Stimulated activated naive CD8-positive, alpha-beta T cell treated with anti-CD3 and anti-CD28 coated beads, Interleukin-15, amount 100 ng/mL, for 72 hours (primary cell): ENCODE data around the gene SH3PXD2B.
"Not testable (repeated sequence)": the region's sequence is repeated elsewhere in the genome, so short reads cannot be mapped to it uniquely, and the experiment has no call there.

ENCODE experiments used
- ATAC-seq: fragments of 150-1000 bp; cut with Tn5 transposase; 2 replicates; pipeline ENCODE4 v1.10.0; 2021; ENCODE audit warnings: mild to moderate bottlenecking, moderate library complexity
- DNase-seq, 2 donors: peaks; one replicate each; pipeline ENCODE4 v3.0.0; 2021 to 2022
- H3K27ac Mint-ChIP-seq, 2 donors: one replicate each; pipeline ENCODE4 v1.8.0; 2022; ENCODE audit warnings: mild to moderate bottlenecking in 2 of 2, mixed read lengths in 2 of 2, moderate library complexity in 2 of 2
- H3K27me3 Mint-ChIP-seq: one replicate; pipeline ENCODE4 v1.8.0; 2022; ENCODE audit warnings: mixed read lengths
- H3K4me1 Mint-ChIP-seq: one replicate; pipeline ENCODE4 v1.8.0; 2022; ENCODE audit warnings: mild to moderate bottlenecking, mixed read lengths
- H3K4me3 Mint-ChIP-seq, 2 donors: one replicate each; pipeline ENCODE4 v1.8.0; 2022; ENCODE audit warnings: mild to moderate bottlenecking in 2 of 2, mixed read lengths in 2 of 2, moderate library complexity in 1 of 2
- H3K9me3 Mint-ChIP-seq, 2 donors: one replicate each; pipeline ENCODE4 v1.8.0; 2022; ENCODE audit warnings: mixed read lengths in 2 of 2

Gene SH3PXD2B

DNA sequence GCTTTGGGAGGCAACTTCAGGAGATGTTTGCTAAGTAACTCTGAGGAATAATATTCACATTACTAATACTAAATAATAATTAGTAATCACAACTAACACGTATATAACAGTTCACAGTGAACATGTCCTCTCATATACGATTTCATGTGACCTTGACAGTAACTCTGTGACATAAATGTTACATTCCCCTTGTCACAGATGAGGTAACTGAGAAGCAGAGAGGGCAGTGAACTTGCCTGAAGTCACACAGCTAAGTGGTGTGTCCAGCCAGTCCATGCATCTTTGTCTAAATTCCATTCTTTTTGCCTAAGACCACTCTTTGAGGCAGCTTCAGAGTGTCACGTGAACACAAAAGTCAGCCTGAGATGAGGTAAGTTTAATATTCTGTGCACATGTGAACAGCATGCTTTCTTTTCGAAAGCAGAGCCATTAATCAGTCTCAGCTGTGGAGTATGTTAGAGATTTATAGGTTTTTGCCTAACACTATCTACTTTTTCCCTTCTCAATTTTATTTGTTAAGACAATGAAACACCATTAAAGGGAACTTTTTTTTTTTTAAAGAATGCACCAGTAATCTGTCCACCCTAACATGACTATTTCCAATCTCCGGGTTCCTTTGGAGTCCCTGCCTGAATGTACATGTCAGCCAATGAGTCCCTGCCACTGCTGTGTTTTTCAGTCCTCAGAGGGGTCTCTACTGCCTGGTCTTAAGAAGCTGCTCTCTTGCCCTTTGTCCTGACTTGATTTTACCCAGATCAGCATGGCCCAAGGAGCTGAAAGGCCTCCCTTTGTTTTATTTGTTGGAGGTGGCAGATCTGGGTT is 43.5 kb downstream of the SH3PXD2B start:
- Mint-ChIP-seq H3K4me1 (peaks cover 39% of the 10 kb centered on the region), H3K9me3 (no peaks in the 10 kb centered on the region), H3K27me3 (peaks cover 7% of the 10 kb centered on the region), H3K27ac (no peak overlapping the region), H3K4me3 (no peak overlapping the region)
- ATAC-seq (no peak), DNase-seq (no peak)

DNA sequence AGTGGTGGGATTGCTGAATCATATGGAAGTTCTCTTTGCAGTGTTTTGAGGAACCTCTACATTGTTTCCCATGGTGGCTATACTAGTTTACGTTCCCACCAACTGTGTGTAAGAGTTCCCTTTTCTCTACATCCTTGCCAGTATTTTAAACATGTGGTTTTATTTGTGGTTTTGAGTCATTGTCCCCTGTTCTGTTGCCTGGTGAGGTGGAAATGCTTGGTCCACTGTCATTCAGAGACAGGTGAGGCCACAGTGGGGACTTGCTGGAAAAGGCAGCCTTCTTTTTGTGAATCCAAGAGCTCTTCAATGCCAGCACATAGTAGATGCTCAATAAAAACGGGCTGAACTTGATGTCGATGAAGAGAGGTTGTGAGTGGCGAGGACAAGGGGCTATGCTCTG is 44.2 kb downstream of the SH3PXD2B start:
- Mint-ChIP-seq H3K4me3 (no peak overlapping the region), H3K4me1 (peaks cover 39% of the 10 kb centered on the region), H3K27me3 (peaks cover 4% of the 10 kb centered on the region), H3K9me3 (no peaks in the 10 kb centered on the region), H3K27ac (no peak overlapping the region)
- ATAC-seq (peak; percentile 73), DNase-seq (peak; percentile 10 to 54)

DNA sequence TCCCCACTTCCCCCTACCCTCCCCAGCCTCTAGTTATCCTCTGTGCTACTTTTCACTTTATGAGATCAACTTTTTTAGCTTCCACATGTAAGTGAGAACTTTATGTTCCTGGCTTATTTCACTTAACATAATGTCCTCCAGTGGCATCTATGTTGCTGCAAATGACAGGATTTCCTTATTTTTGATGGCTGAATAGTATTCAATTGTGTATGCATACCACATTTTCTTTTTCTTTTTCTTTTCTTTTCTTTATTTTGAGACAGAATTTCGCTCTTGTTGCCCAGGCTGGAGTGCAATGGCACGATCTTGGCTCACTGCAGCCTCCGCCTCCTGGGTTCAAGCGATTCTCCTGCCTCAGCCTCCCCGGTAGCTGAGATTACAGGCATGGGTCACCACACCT is 44.8 kb downstream of the SH3PXD2B start:
- not testable (repeated sequence) for H3K27me3 Mint-ChIP-seq, DNase-seq, H3K4me3 Mint-ChIP-seq, H3K9me3 Mint-ChIP-seq, ATAC-seq, H3K27ac Mint-ChIP-seq
- H3K4me1 Mint-ChIP-seq, result peaks cover 39% of the 10 kb centered on the region

GRCh38 chr5:172407822-172408221 is 46.5 kb downstream of the SH3PXD2B start:
- no peak overlapping the region for H3K4me3 Mint-ChIP-seq
- DNase-seq (no peak), ATAC-seq (no peak)
- no peaks in the 10 kb centered on the region for H3K9me3 Mint-ChIP-seq
- H3K27ac Mint-ChIP-seq, result no peak overlapping the region
- H3K4me1 Mint-ChIP-seq, result peaks cover 31% of the 10 kb centered on the region
- no peaks in the 10 kb centered on the region for H3K27me3 Mint-ChIP-seq

- H3K4me1 Mint-ChIP-seq, result peaks cover 26% of the 10 kb centered on the region
- H3K9me3 Mint-ChIP-seq, result no peaks in the 10 kb centered on the region
- DNase-seq (no peak), ATAC-seq (no peak)
- H3K27ac Mint-ChIP-seq, result no peak overlapping the region
- no peak overlapping the region for H3K4me3 Mint-ChIP-seq
- H3K27me3 Mint-ChIP-seq, result no peaks in the 10 kb centered on the region
These were observed 47.1 kb downstream of the SH3PXD2B start for GRCh38 chr5:172407241-172407691.

- ATAC-seq (no peak), DNase-seq (no peak)
- Mint-ChIP-seq H3K4me3 (no peak overlapping the region), H3K9me3 (no peaks in the 10 kb centered on the region), H3K4me1 (peaks cover 9% of the 10 kb centered on the region), H3K27ac (no peak overlapping the region), H3K27me3 (no peaks in the 10 kb centered on the region)
These were observed 48.9 kb downstream of the SH3PXD2B start for GRCh38 chr5:172405226-172406107.

- Mint-ChIP-seq H3K27ac (no peak overlapping the region), H3K4me1 (peaks cover 2% of the 10 kb centered on the region), H3K27me3 (peaks cover 3% of the 10 kb centered on the region), H3K4me3 (no peak overlapping the region), H3K9me3 (no peaks in the 10 kb centered on the region)
- DNase-seq (no peak), ATAC-seq (no peak)
These were observed 49.6 kb downstream of the SH3PXD2B start for GRCh38 chr5:172404746-172405145.

- ATAC-seq (no peak), DNase-seq (no peak)
- Mint-ChIP-seq H3K27ac (no peak overlapping the region), H3K27me3 (peaks cover 8% of the 10 kb centered on the region), H3K9me3 (no peaks in the 10 kb centered on the region), H3K4me3 (no peak overlapping the region), H3K4me1 (no peaks in the 10 kb centered on the region)
These were observed 50.5 kb downstream of the SH3PXD2B start for GRCh38 chr5:172403817-172404216.

DNA sequence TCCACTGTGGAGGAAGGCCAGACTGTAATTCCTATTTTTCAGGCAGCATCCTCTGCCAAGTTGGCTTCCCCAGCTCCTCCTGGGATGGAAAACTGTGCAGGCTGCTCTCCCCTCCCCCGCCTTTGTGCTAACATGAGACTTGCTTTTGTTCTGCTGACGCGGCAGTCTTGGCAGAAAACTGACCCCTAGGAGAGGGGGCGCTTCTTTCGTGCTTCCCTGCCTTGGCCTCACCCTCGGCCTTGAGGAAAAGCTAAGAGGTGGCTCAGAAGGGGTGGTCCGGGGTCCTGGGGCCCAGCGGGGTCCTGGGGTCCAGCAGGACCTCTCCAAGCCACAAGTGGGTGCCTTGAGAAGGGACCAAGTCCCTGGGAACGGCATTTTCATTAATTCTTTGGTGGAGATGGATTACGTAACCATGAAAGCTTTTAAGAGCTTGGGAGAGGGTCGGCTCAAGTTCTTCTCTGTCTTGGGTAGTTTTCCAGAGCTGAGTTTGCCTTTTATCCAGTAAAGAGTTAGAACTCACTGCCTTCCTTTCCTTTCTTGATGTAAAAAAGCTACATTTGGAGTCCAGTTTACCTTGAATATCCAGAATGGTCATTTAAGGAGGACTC is 51.0 kb downstream of the SH3PXD2B start:
- no peak overlapping the region for H3K4me3 Mint-ChIP-seq
- peaks cover 8% of the 10 kb centered on the region for H3K27me3 Mint-ChIP-seq
- peak overlapping the region in 1 of 2 donors; percentile 34 for H3K27ac Mint-ChIP-seq
- no peaks in the 10 kb centered on the region for H3K9me3 Mint-ChIP-seq
- H3K4me1 Mint-ChIP-seq, result no peaks in the 10 kb centered on the region
- ATAC-seq, result no peak
- DNase-seq, result no peak

DNA sequence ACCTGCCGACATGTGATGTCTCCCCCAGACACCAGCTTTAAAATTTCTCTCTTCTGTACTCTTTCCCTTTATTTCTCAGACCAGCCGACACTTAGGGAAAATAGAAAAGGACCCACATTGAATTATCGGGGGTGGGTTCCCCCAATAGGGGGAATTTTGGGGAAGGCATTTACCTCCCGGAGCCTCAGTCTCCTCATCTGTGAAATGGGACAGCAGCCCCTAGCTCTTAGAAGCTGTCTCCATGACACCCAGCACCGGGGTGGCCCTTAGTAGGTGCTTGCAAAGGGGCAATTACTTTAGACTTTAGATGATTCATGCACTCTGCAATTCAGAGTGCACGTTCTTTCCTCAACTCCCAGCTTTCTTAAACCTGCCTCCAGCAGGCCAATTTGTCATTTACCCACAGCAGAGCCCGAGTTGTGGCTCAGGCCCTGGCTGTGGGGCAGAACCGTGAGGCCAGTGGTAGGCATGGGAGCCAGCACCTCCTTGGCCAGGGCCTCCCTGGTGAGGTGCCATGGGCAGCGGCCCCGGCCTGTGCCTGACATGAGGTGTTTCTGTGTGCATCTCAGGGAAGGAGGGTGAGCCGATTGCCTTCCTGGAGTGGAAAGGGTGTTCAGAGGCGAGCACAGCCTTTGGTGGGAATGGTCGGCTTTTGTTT is 51.7 kb downstream of the SH3PXD2B start:
- Mint-ChIP-seq H3K4me3 (no peak overlapping the region), H3K4me1 (no peaks in the 10 kb centered on the region), H3K27ac (peak overlapping the region in 1 of 2 donors; percentile 34), H3K9me3 (peaks cover 0 to 5% of the 10 kb centered on the region in 2 donors), H3K27me3 (peaks cover 8% of the 10 kb centered on the region)
- DNase-seq, result no peak
- ATAC-seq, result no peak

DNA sequence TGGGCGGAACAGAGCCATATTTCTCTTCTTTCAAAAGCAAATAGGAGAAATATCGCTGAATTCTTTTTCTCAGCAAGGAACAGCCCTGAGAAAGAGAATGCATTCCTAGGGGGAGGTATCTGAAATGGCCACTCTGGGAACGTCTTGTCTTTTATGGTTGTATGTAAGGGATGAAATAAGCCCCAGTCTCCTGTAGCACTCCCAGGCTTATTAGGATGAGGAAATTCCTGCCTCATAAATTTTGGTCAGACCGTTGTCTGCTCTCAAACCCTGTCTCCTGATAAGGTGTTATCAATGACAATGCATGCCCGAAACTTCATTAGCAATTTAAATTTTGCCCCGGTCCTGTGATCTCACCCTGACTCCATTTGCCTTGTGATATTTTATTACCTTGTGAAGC is 52.3 kb downstream of the SH3PXD2B start:
- H3K4me3 Mint-ChIP-seq, H3K27me3 Mint-ChIP-seq, ATAC-seq, DNase-seq, H3K4me1 Mint-ChIP-seq, H3K9me3 Mint-ChIP-seq: not testable (repeated sequence)
- peak overlapping the region in 1 of 2 donors; percentile 50 for H3K27ac Mint-ChIP-seq

DNA sequence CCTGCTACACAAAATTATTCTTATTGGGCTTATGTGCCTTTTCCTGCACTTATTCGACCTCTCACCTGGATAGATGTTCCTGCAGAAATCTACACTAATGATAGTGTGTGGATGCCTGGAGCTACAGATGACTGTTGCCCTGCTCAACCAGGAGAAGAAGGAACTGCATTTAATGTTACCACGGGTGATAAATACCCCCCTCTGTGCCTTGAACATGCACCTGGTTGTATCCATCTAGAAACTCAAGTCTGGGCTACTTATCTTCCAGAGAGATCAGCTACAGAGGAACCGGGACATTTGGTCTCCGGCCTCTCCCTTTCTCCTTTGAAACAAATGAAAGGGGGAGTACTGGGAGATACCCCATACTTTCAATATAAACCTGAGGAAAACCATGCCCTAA is 54.5 kb downstream of the SH3PXD2B start:
- DNase-seq (no peak), ATAC-seq (no peak)
- Mint-ChIP-seq H3K4me1 (peaks cover 5% of the 10 kb centered on the region), H3K27ac (no peak overlapping the region), H3K4me3 (no peak overlapping the region), H3K27me3 (peaks cover 16% of the 10 kb centered on the region), H3K9me3 (peaks cover 0 to 21% of the 10 kb centered on the region in 2 donors)

- Mint-ChIP-seq H3K27me3 (peaks cover 20% of the 10 kb centered on the region), H3K4me1 (peaks cover 5% of the 10 kb centered on the region), H3K9me3 (peaks cover 2 to 26% of the 10 kb centered on the region in 2 donors), H3K27ac (no peak overlapping the region), H3K4me3 (no peak overlapping the region)
- ATAC-seq, result no peak
- no peak for DNase-seq
These were observed 55.0 kb downstream of the SH3PXD2B start for GRCh38 chr5:172399336-172399735.

- not testable (repeated sequence) for H3K4me3 Mint-ChIP-seq, H3K4me1 Mint-ChIP-seq, ATAC-seq, H3K27ac Mint-ChIP-seq, DNase-seq
- Mint-ChIP-seq H3K9me3 (peaks cover 4 to 27% of the 10 kb centered on the region in 2 donors), H3K27me3 (peaks cover 27% of the 10 kb centered on the region)
These were observed 55.7 kb downstream of the SH3PXD2B start for GRCh38 chr5:172398645-172399044.

- H3K4me3 Mint-ChIP-seq, DNase-seq, H3K4me1 Mint-ChIP-seq, H3K27ac Mint-ChIP-seq, ATAC-seq: not testable (repeated sequence)
- peaks cover 4 to 27% of the 10 kb centered on the region in 2 donors for H3K9me3 Mint-ChIP-seq
- H3K27me3 Mint-ChIP-seq, result peaks cover 28% of the 10 kb centered on the region
These were observed 57.3 kb downstream of the SH3PXD2B start for GRCh38 chr5:172396994-172397393.
